Measurements from ENCODE around the gene UBTD1. TPM values are rescaled to one million over a fixed set of nuclear protein-coding genes. Genes with fewer than 3 reads are reported as not detected.

The UBTD1 gene
- total and polyA plus RNA-seq, 5 donors from 2014 or later: 0.22 to 2.2 (median 1.8) TPM

- peaks cover 11 to 46% (median 32%) of the 10 kb centered on the region in 4 donors for H3K4me1 Mint-ChIP-seq
- Histone ChIP-seq H3K4me3 (ENCODE audit: low read depth, low read length) (peak overlapping the region; percentile 37), H3K27ac (ENCODE audit: insufficient read depth, low read length, poor library complexity, severe bottlenecking) (no peak overlapping the region), H3K4me1 (ENCODE audit: control insufficient read depth, insufficient read depth, low read length, poor library complexity, severe bottlenecking) (peaks cover 34% of the 10 kb centered on the region), H3K36me3 (ENCODE audit: control insufficient read depth, insufficient read depth, low read length) (no peaks in the 10 kb centered on the region), H3K27me3 (ENCODE audit: control insufficient read depth, insufficient read depth, low read length) (peaks cover 21% of the 10 kb centered on the region), H3K9me3 (ENCODE audit: control insufficient read depth in 2 of 2, low read length in 2 of 2) (no peaks in the 10 kb centered on the region)
- ATAC-seq (ENCODE audit: low read depth in 2 of 2) (no peak), DNase-seq (no peak)
- H3K36me3 Mint-ChIP-seq: no peaks in the 10 kb centered on the region
- H3K27me3 Mint-ChIP-seq: peaks cover 33% of the 10 kb centered on the region
- peak overlapping the region; percentile 81 to 91 (median 84) for H3K4me3 Mint-ChIP-seq
- H3K27ac Mint-ChIP-seq: peak overlapping the region in 2 of 3 donors; percentile 4 to 44
- H3K9me3 Mint-ChIP-seq: no peaks in the 10 kb centered on the region
Observed at GRCh38 chr10:97499561-97500296, 1.0 kb downstream of the UBTD1 start.

DNA sequence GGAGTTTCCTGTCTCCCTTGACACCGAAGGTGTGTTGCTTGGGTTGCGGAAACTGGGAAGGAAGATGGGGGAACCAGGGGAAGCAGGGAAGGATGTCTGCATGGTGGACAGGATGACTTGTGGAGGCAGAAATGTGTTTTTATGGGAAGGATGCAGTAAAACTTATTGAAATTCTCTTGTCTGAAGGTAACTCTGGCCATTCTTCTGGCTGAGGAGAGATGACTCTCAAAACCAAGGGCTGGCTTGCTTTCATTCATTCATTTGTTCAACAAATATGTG is 1.5 kb downstream of the UBTD1 start:
- H3K4me1 ChIP-seq (ENCODE audit: control insufficient read depth, insufficient read depth, low read length, poor library complexity, severe bottlenecking): peaks cover 29% of the 10 kb centered on the region
- peaks cover 25% of the 10 kb centered on the region for H3K27me3 ChIP-seq (ENCODE audit: control insufficient read depth, insufficient read depth, low read length)
- peak overlapping the region in 1 of 3 donors; percentile 4 for H3K27ac Mint-ChIP-seq
- no peaks in the 10 kb centered on the region for H3K9me3 Mint-ChIP-seq
- H3K4me1 Mint-ChIP-seq: peaks cover 11 to 41% (median 28%) of the 10 kb centered on the region in 4 donors
- peaks cover 33% of the 10 kb centered on the region for H3K27me3 Mint-ChIP-seq
- H3K36me3 ChIP-seq (ENCODE audit: control insufficient read depth, insufficient read depth, low read length): no peaks in the 10 kb centered on the region
- DNase-seq (no peak), ATAC-seq (ENCODE audit: low read depth in 2 of 2) (no peak)
- H3K36me3 Mint-ChIP-seq: no peaks in the 10 kb centered on the region
- peak overlapping the region; percentile 81 to 91 (median 84) for H3K4me3 Mint-ChIP-seq
- H3K9me3 ChIP-seq (ENCODE audit: control insufficient read depth in 2 of 2, low read length in 2 of 2): no peaks in the 10 kb centered on the region
- no peak overlapping the region for H3K27ac ChIP-seq (ENCODE audit: insufficient read depth, low read length, poor library complexity, severe bottlenecking)
- no peak overlapping the region for H3K4me3 ChIP-seq (ENCODE audit: low read depth, low read length)

GRCh38 chr10:97502916-97503315 is 4.2 kb downstream of the UBTD1 start:
- H3K4me3 ChIP-seq (ENCODE audit: low read depth, low read length): no peak overlapping the region
- no peak overlapping the region for H3K27ac ChIP-seq (ENCODE audit: insufficient read depth, low read length, poor library complexity, severe bottlenecking)
- Mint-ChIP-seq H3K27ac (no peak overlapping the region), H3K4me3 (peak overlapping the region in 1 of 4 donors; percentile 48), H3K27me3 (peaks cover 33% of the 10 kb centered on the region), H3K36me3 (no peaks in the 10 kb centered on the region), H3K4me1 (peaks cover 4 to 16% (median 10%) of the 10 kb centered on the region in 4 donors), H3K9me3 (no peaks in the 10 kb centered on the region)
- H3K9me3 ChIP-seq (ENCODE audit: control insufficient read depth in 2 of 2, low read length in 2 of 2): no peaks in the 10 kb centered on the region
- ATAC-seq (ENCODE audit: low read depth in 2 of 2) (no peak), DNase-seq (no peak)
- peaks cover 9% of the 10 kb centered on the region for H3K4me1 ChIP-seq (ENCODE audit: control insufficient read depth, insufficient read depth, low read length, poor library complexity, severe bottlenecking)
- H3K36me3 ChIP-seq (ENCODE audit: control insufficient read depth, insufficient read depth, low read length): no peaks in the 10 kb centered on the region
- peaks cover 25% of the 10 kb centered on the region for H3K27me3 ChIP-seq (ENCODE audit: control insufficient read depth, insufficient read depth, low read length)

GRCh38 chr10:97503406-97503805 is 4.7 kb downstream of the UBTD1 start:
- no peaks in the 10 kb centered on the region for H3K9me3 Mint-ChIP-seq
- no peak overlapping the region for H3K4me3 ChIP-seq (ENCODE audit: low read depth, low read length)
- H3K4me3 Mint-ChIP-seq: no peak overlapping the region

GRCh38 chr10:97505152-97505551 is 6.4 kb downstream of the UBTD1 start:
- Mint-ChIP-seq H3K4me1 (peaks cover 0 to 7% (median 5%) of the 10 kb centered on the region in 4 donors), H3K9me3 (no peaks in the 10 kb centered on the region)

More at GRCh38 chr10:97503406-97503805, 4.7 kb downstream of the UBTD1 start:
- DNase-seq: no peak
- H3K4me1 ChIP-seq (ENCODE audit: control insufficient read depth, insufficient read depth, low read length, poor library complexity, severe bottlenecking): peaks cover 9% of the 10 kb centered on the region
- H3K27ac ChIP-seq (ENCODE audit: insufficient read depth, low read length, poor library complexity, severe bottlenecking): no peak overlapping the region
- Mint-ChIP-seq H3K27me3 (peaks cover 29% of the 10 kb centered on the region), H3K36me3 (no peaks in the 10 kb centered on the region), H3K4me1 (peaks cover 4 to 14% (median 8%) of the 10 kb centered on the region in 4 donors), H3K27ac (no peak overlapping the region)
- ATAC-seq (ENCODE audit: low read depth in 2 of 2): no peak
- H3K27me3 ChIP-seq (ENCODE audit: control insufficient read depth, insufficient read depth, low read length): peaks cover 25% of the 10 kb centered on the region
- no peaks in the 10 kb centered on the region for H3K36me3 ChIP-seq (ENCODE audit: control insufficient read depth, insufficient read depth, low read length)
- no peaks in the 10 kb centered on the region for H3K9me3 ChIP-seq (ENCODE audit: control insufficient read depth in 2 of 2, low read length in 2 of 2)

GRCh38 chr10:97506199-97506991 is 7.7 kb downstream of the UBTD1 start:
- Mint-ChIP-seq H3K4me1 (peaks cover 0 to 3% (median 0%) of the 10 kb centered on the region in 4 donors), H3K4me3 (no peak overlapping the region), H3K27ac (no peak overlapping the region), H3K9me3 (no peaks in the 10 kb centered on the region), H3K27me3 (peaks cover 13% of the 10 kb centered on the region), H3K36me3 (no peaks in the 10 kb centered on the region)
- Histone ChIP-seq H3K9me3 (ENCODE audit: control insufficient read depth in 2 of 2, low read length in 2 of 2) (no peaks in the 10 kb centered on the region), H3K4me3 (ENCODE audit: low read depth, low read length) (no peak overlapping the region), H3K36me3 (ENCODE audit: control insufficient read depth, insufficient read depth, low read length) (no peaks in the 10 kb centered on the region), H3K27me3 (ENCODE audit: control insufficient read depth, insufficient read depth, low read length) (peaks cover 15% of the 10 kb centered on the region), H3K4me1 (ENCODE audit: control insufficient read depth, insufficient read depth, low read length, poor library complexity, severe bottlenecking) (no peaks in the 10 kb centered on the region), H3K27ac (ENCODE audit: insufficient read depth, low read length, poor library complexity, severe bottlenecking) (no peak overlapping the region)
- no peak for DNase-seq
- no peak for ATAC-seq (ENCODE audit: low read depth in 2 of 2)

More at GRCh38 chr10:97505152-97505551, 6.4 kb downstream of the UBTD1 start:
- no peak overlapping the region for H3K27ac ChIP-seq (ENCODE audit: insufficient read depth, low read length, poor library complexity, severe bottlenecking)
- DNase-seq (no peak), ATAC-seq (ENCODE audit: low read depth in 2 of 2) (no peak)
- no peaks in the 10 kb centered on the region for H3K4me1 ChIP-seq (ENCODE audit: control insufficient read depth, insufficient read depth, low read length, poor library complexity, severe bottlenecking)
- peaks cover 24% of the 10 kb centered on the region for H3K27me3 ChIP-seq (ENCODE audit: control insufficient read depth, insufficient read depth, low read length)
- H3K4me3 ChIP-seq (ENCODE audit: low read depth, low read length): no peak overlapping the region
- Mint-ChIP-seq H3K36me3 (no peaks in the 10 kb centered on the region), H3K27ac (no peak overlapping the region), H3K4me3 (no peak overlapping the region), H3K27me3 (peaks cover 22% of the 10 kb centered on the region)
- H3K9me3 ChIP-seq (ENCODE audit: control insufficient read depth in 2 of 2, low read length in 2 of 2): no peaks in the 10 kb centered on the region
- no peaks in the 10 kb centered on the region for H3K36me3 ChIP-seq (ENCODE audit: control insufficient read depth, insufficient read depth, low read length)

DNA sequence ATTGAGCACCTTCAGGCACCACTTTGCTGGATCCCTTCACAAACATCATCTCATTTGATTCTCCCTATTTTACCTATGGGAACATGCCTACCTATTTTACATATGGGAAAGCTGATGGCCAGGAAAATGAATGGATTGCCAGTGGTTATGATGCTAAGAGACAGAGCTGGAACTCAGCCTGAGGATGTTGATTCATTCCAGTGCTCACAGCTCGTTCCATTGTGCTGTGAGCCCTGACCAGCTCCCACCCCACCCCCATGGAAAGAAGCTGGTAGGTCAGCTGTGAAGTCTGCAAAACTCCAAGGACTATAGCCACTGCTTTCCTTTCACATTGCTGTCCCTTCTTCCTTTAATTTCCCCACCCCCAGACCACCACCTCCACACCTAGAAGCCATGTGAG is 9.6 kb downstream of the UBTD1 start:
- Mint-ChIP-seq H3K4me3 (peak overlapping the region in 1 of 4 donors; percentile 43), H3K36me3 (no peaks in the 10 kb centered on the region), H3K9me3 (no peaks in the 10 kb centered on the region)

More for the DNA sequence above, 9.6 kb downstream of the UBTD1 start:
- no peak overlapping the region for H3K27ac ChIP-seq (ENCODE audit: insufficient read depth, low read length, poor library complexity, severe bottlenecking)
- no peaks in the 10 kb centered on the region for H3K9me3 ChIP-seq (ENCODE audit: control insufficient read depth in 2 of 2, low read length in 2 of 2)
- no peaks in the 10 kb centered on the region for H3K4me1 ChIP-seq (ENCODE audit: control insufficient read depth, insufficient read depth, low read length, poor library complexity, severe bottlenecking)
- DNase-seq: no peak
- H3K4me3 ChIP-seq (ENCODE audit: low read depth, low read length): no peak overlapping the region
- Mint-ChIP-seq H3K4me1 (no peaks in the 10 kb centered on the region), H3K27ac (no peak overlapping the region), H3K27me3 (peaks cover 6% of the 10 kb centered on the region)
- no peaks in the 10 kb centered on the region for H3K36me3 ChIP-seq (ENCODE audit: control insufficient read depth, insufficient read depth, low read length)
- peaks cover 10% of the 10 kb centered on the region for H3K27me3 ChIP-seq (ENCODE audit: control insufficient read depth, insufficient read depth, low read length)
- ATAC-seq (ENCODE audit: low read depth in 2 of 2): no peak
